Measurements from ENCODE around the gene IDH3A.

IDH3A gene

GRCh38 chr15:78206326-78207109 lies 57.4 kb downstream of the IDH3A start:
- DNase-seq (ENCODE audit: low read depth): no peak
- no peak for TF ChIP-seq CTCF (conservative IDR thresholded peaks at IDR 0.05; ENCODE audit: control insufficient read depth, insufficient read depth, low read depth, low read length)
- no peak overlapping the region for H3K4me3 ChIP-seq (ENCODE audit: control insufficient read depth, low read depth, low read length)

DNA sequence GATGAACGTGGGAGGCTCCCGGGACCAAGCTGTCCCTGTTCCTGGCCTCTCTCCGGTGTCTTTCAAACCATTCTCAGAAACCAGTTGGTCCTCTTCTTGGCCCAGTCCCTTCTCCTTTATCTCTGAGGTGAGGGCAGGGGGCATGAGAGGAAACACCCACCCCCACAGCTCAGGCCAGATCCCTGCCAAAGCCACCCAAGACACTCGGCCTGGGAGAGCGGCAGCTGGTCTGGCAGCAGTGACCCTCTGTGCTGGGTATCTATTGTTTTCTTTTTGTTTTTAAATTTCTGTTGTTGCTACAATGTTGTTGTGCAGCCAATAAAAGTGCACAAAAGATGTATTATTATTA lies 57.9 kb downstream of the IDH3A start:
- no peak for DNase-seq (ENCODE audit: low read depth)
- no peak overlapping the region for H3K4me3 ChIP-seq (ENCODE audit: control insufficient read depth, low read depth, low read length)
- no peak for TF ChIP-seq CTCF (conservative IDR thresholded peaks at IDR 0.05; ENCODE audit: control insufficient read depth, insufficient read depth, low read depth, low read length)

- H3K4me3 ChIP-seq (ENCODE audit: control insufficient read depth, low read depth, low read length): no peak overlapping the region
- no peak for DNase-seq (ENCODE audit: low read depth)
- no peak for TF ChIP-seq CTCF (conservative IDR thresholded peaks at IDR 0.05; ENCODE audit: control insufficient read depth, insufficient read depth, low read depth, low read length)
Measured at GRCh38 chr15:78207641-78208340, 58.6 kb downstream of the IDH3A start.

DNA sequence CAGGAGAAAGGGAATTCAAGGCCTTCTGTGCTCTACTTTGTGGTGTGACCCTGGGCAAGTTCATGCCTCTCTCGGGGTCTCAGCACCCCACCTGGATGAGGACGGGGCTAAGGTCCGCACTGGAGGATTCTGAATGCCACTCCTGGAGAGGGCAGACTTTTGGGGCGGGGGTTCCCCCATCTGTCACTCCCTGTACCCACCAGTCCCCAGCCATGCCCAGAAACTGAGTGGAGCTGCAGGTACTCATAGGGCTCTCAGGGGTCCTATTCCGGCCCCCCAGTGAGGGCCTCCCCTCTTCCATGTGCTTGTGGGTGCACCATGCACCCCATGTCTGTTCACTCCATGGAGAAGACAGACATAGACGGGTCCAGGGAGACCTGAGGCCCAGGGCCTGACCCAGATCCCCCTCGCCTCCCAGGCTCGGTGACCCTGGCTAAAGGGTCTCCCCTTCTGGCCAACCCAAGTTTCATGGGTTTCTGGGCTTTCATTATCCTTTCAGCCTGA lies 59.2 kb downstream of the IDH3A start:
- no peak for DNase-seq (ENCODE audit: low read depth)
- no peak for TF ChIP-seq CTCF (conservative IDR thresholded peaks at IDR 0.05; ENCODE audit: control insufficient read depth, insufficient read depth, low read depth, low read length)
- no peak overlapping the region for H3K4me3 ChIP-seq (ENCODE audit: control insufficient read depth, low read depth, low read length)

GRCh38 chr15:78208887-78209645 lies 59.9 kb downstream of the IDH3A start:
- no peak for TF ChIP-seq CTCF (conservative IDR thresholded peaks at IDR 0.05; ENCODE audit: control insufficient read depth, insufficient read depth, low read depth, low read length)
- DNase-seq (ENCODE audit: low read depth): no peak
- no peak overlapping the region for H3K4me3 ChIP-seq (ENCODE audit: control insufficient read depth, low read depth, low read length)

DNA sequence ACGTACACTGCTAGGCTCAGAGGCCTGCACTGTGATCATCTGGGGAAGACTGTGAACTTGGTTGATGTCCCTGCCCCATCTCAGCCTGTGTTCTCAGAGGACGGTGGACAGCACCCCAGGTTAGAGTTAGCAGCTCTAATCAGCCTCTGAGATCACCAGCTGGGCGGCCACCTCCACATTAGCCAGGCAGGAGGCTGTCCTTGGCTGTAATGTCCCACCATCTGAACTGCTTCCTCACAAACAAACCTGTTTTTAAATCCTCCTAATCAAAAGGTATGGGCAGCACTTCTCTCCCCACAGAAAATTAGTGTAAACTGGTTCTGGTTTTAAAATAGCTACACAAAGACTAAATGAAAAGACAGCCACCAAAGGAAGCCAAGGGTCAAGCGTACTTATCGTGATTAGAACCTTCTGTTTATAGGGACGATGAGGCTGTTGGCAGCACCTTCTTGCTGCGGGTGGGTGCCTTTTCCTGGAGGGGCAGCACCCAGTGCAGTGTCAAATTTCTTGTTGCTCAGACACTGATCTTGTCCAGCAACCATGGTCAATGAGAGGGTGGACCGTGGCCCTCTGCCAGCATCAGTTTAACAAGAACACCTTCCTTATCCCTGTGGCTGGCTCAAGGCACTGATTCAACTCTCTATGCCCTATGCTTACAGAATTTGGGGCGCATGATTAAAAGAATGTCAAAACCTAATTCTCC lies 60.6 kb downstream of the IDH3A start:
- DNase-seq (ENCODE audit: low read depth): no peak
- no peak overlapping the region for H3K4me3 ChIP-seq (ENCODE audit: control insufficient read depth, low read depth, low read length)
- TF ChIP-seq CTCF (conservative IDR thresholded peaks at IDR 0.05; ENCODE audit: control insufficient read depth, insufficient read depth, low read depth, low read length): no peak

Data from fibroblast of mammary gland (primary cell).